ENCODE measurements around the gene PSME3. TPM values are rescaled to one million over a fixed set of nuclear protein-coding genes. Genes with fewer than 3 reads are reported as not detected.

Gene PSME3
- total and polyA plus RNA-seq, 2 of the 13 experiments (the other 11 are each of a cell fraction or from before 2014, with no cell fraction given) = 66.3 to 135 TPM

GRCh38 chr17:42872251-42872965 lies 39.2 kb downstream of the PSME3 start (continued):
- no peak for TF ChIP-seq ZSCAN21 (CRISPR knock-in tag; IDR thresholded peaks at IDR 0.05; ENCODE audit: borderline replicate concordance)
- no peak for TF ChIP-seq ZNF776 (CRISPR knock-in tag; IDR thresholded peaks at IDR 0.05)
- TF ChIP-seq TBL1XR1 (IDR thresholded peaks at IDR 0.05; ENCODE audit: borderline replicate concordance, low read length, partially characterized antibody) = no peak
- TF ChIP-seq KLF15 (CRISPR knock-in tag; IDR thresholded peaks at IDR 0.05; ENCODE audit: borderline replicate concordance) = no peak
- TF ChIP-seq RFXAP (CRISPR knock-in tag; IDR thresholded peaks at IDR 0.05; ENCODE audit: borderline replicate concordance) = no peak
- TF ChIP-seq PITX1 (CRISPR knock-in tag; IDR thresholded peaks at IDR 0.05) = peak; percentile 30; the same call in 1 of the 2 replicates
- TF ChIP-seq DDIT3 (CRISPR knock-in tag; IDR thresholded peaks at IDR 0.05) = no peak
- TF ChIP-seq ZNF644 (CRISPR knock-in tag; IDR thresholded peaks at IDR 0.05; ENCODE audit: low read depth) = no peak; the same call in 1 of the 2 replicates
- TF ChIP-seq ZBTB38 (CRISPR knock-in tag; IDR thresholded peaks at IDR 0.05) = no peak
- 0 out of 2 replicates have a peak, but pooled peaks have one; percentile 30 for TF ChIP-seq HNRNPL (IDR thresholded peaks at IDR 0.05; ENCODE audit: low read depth, low read length)
- TF ChIP-seq ARID4A (CRISPR knock-in tag; IDR thresholded peaks at IDR 0.05; ENCODE audit: borderline replicate concordance) = no peak; the same call in 1 of the 2 replicates
- peak; percentile 75 for TF ChIP-seq ZNF687 (CRISPR knock-in tag; IDR thresholded peaks at IDR 0.05)
- no peak for TF ChIP-seq TFAP4 (IDR thresholded peaks at IDR 0.05; ENCODE audit: borderline replicate concordance, low read depth)
- no peak for TF ChIP-seq SP1 (IDR thresholded peaks at IDR 0.05)
- TF ChIP-seq SP1 (CRISPR knock-in tag; IDR thresholded peaks at IDR 0.05) = no peak
- TF ChIP-seq SALL1 (CRISPR knock-in tag; IDR thresholded peaks at IDR 0.05) = peak; percentile 20; the same call in 1 of the 2 replicates
- TF ChIP-seq GATA4 (IDR thresholded peaks at IDR 0.05; ENCODE audit: borderline replicate concordance, low read depth) = no peak
- TF ChIP-seq PATZ1 (CRISPR knock-in tag; IDR thresholded peaks at IDR 0.05) = peak; percentile 79

Measured in HepG2 (cell line).